ENCODE results near the gene GNAL. TPM values are rescaled to one million over a fixed set of nuclear protein-coding genes. Genes with fewer than 3 reads are reported as not detected.

Gene GNAL
- total RNA-seq, 1 experiment from 2014 or later: 0.44 TPM

GRCh38 chr18:11923450-11923849 is 234.4 kb downstream of the GNAL start:
- H3K27me3 ChIP-seq (ENCODE audit: control insufficient read depth, insufficient read depth, low read length): no peaks in the 10 kb centered on the region
- POLR2A ChIA-PET: no interaction called here
- in situ Hi-C loops (cut with HindIII; ENCODE audit: low pct_unique_long_range_greater_than_20kb, low sequenced_read_pairs) (loop anchor here (25.0 kb wide), 1 partner anchor 89 kb away; no protein-coding TSS in a partner anchor), intact Hi-C loops (cut with micrococcal nuclease; ENCODE audit: unreplicated experiment) (no loop called here)
- no peaks in the 10 kb centered on the region for H3K9me3 ChIP-seq (ENCODE audit: control insufficient read depth, insufficient read depth, low read depth, low read length)
- H3K4me1 ChIP-seq (ENCODE audit: control insufficient read depth, insufficient read depth, low read length): no peaks in the 10 kb centered on the region
- no peak overlapping the region for H3K4me3 ChIP-seq (ENCODE audit: low read depth in 2 of 2, low read length in 2 of 2)
- no peak overlapping the region for H3K27ac ChIP-seq (ENCODE audit: low read length)
- DNase-seq (ENCODE audit: low read depth, low spot score) (no peak), ATAC-seq (no peak)
- TF ChIP-seq POLR2AphosphoS5 (IDR thresholded peaks at IDR 0.05; ENCODE audit: low read depth, low read length) (no peak), REST (IDR thresholded peaks at IDR 0.05; ENCODE audit: insufficient read depth in 1 of 2, low read depth in 2 of 2, low read length in 1 of 2) (no peak), TCF7L2 (IDR thresholded peaks at IDR 0.05; ENCODE audit: low read depth, low read length) (no peak), CTCF (IDR thresholded peaks at IDR 0.05) (no peak), SIN3A (IDR thresholded peaks at IDR 0.05; ENCODE audit: borderline replicate concordance, insufficient read depth, low read depth, low read length) (no peak)
- BruUV-seq (replicated peaks): no TSS peak
- CTCF ChIA-PET: no interaction called here
- no peaks in the 10 kb centered on the region for H3K36me3 ChIP-seq (ENCODE audit: control insufficient read depth, insufficient read depth, low read length)

GRCh38 chr18:11925800-11926481 is 236.9 kb downstream of the GNAL start:
- no peaks in the 10 kb centered on the region for H3K27me3 ChIP-seq (ENCODE audit: control insufficient read depth, insufficient read depth, low read length)
- ChIA-PET POLR2A (no interaction called here), CTCF (no interaction called here)
- H3K4me3 ChIP-seq (ENCODE audit: low read depth in 2 of 2, low read length in 2 of 2): no peak overlapping the region
- intact Hi-C loops (cut with micrococcal nuclease; ENCODE audit: unreplicated experiment) (no loop called here), in situ Hi-C loops (cut with HindIII; ENCODE audit: low pct_unique_long_range_greater_than_20kb, low sequenced_read_pairs) (no loop called here)
- no peaks in the 10 kb centered on the region for H3K36me3 ChIP-seq (ENCODE audit: control insufficient read depth, insufficient read depth, low read length)
- ATAC-seq: no peak
- TF ChIP-seq CTCF (IDR thresholded peaks at IDR 0.05) (no peak), POLR2AphosphoS5 (IDR thresholded peaks at IDR 0.05; ENCODE audit: low read depth, low read length) (no peak), TCF7L2 (IDR thresholded peaks at IDR 0.05; ENCODE audit: low read depth, low read length) (no peak), REST (IDR thresholded peaks at IDR 0.05; ENCODE audit: insufficient read depth in 1 of 2, low read depth in 2 of 2, low read length in 1 of 2) (no peak), SIN3A (IDR thresholded peaks at IDR 0.05; ENCODE audit: borderline replicate concordance, insufficient read depth, low read depth, low read length) (no peak)
- no peak for DNase-seq (ENCODE audit: low read depth, low spot score)
- BruUV-seq (replicated peaks): no TSS peak
- no peaks in the 10 kb centered on the region for H3K9me3 ChIP-seq (ENCODE audit: control insufficient read depth, insufficient read depth, low read depth, low read length)
- no peaks in the 10 kb centered on the region for H3K4me1 ChIP-seq (ENCODE audit: control insufficient read depth, insufficient read depth, low read length)
- H3K27ac ChIP-seq (ENCODE audit: low read length): no peak overlapping the region

Measured in Panc1 (cell line).